Fibroblast of pulmonary artery (primary cell): ENCODE results near the gene RBL2.

Experiments
- DNase-seq: peaks from one replicate; pipeline ENCODE4 v3.0.0-alpha.2; 2010; ENCODE audit warnings: low read depth
- H3K4me3 ChIP-seq: replicated peaks from 2 replicates; pipeline ENCODE4 v1.5.1; 2011; ENCODE audit warnings: low read depth, mild to moderate bottlenecking, control low read depth, low read length, moderate library complexity
- TF ChIP-seq, protein P1 (sequence below): IDR thresholded peaks from 2 replicates; pipeline ENCODE4 v1.5.1; 2011; ENCODE audit warnings: mild to moderate bottlenecking, control low read depth, low read length, inconsistent platforms; ENCODE audit errors: missing control alignments

The RBL2 gene

GRCh38 chr16:53503270-53503923 lies 69.1 kb downstream of the RBL2 start:
- peak overlapping the region; percentile 68 for H3K4me3 ChIP-seq
- TF ChIP-seq, protein P1, sequence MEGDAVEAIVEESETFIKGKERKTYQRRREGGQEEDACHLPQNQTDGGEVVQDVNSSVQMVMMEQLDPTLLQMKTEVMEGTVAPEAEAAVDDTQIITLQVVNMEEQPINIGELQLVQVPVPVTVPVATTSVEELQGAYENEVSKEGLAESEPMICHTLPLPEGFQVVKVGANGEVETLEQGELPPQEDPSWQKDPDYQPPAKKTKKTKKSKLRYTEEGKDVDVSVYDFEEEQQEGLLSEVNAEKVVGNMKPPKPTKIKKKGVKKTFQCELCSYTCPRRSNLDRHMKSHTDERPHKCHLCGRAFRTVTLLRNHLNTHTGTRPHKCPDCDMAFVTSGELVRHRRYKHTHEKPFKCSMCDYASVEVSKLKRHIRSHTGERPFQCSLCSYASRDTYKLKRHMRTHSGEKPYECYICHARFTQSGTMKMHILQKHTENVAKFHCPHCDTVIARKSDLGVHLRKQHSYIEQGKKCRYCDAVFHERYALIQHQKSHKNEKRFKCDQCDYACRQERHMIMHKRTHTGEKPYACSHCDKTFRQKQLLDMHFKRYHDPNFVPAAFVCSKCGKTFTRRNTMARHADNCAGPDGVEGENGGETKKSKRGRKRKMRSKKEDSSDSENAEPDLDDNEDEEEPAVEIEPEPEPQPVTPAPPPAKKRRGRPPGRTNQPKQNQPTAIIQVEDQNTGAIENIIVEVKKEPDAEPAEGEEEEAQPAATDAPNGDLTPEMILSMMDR: no peak
- DNase-seq: peak; percentile 100

DNA sequence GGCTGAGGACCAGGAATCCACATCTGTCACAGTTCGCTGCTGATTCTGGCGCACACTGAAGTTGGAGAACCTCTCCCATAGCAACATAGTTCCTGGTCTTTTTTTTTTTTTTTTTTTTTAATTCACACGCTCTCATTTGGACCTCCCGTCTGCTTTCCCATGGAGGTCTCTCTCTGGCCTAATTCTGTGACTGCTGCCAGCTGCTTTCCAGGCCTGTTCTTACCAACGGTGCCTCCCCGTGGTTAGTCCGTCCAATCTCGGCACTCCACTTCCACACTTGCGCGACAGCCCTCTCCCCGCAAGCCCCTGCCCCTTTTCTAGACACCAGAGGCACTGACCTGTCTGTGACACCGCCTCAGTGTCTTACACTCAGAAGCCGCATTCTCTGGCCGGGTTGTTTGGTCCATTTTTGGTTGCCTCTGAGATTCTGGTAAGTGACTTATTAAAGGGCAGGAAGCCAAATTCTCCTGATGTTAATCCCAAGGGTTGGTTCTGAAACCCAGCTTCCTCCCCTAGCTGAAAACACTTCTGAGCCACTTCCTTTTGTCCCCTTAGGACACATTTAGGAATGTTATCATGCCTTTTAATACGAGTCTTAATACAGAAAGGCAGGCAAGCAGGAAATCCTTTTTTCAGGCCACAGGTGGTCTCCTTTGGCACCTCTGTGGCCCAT lies 69.9 kb downstream of the RBL2 start:
- TF ChIP-seq, protein P1: no peak
- peak; percentile 72 for DNase-seq
- peak overlapping the region; percentile 57 for H3K4me3 ChIP-seq

DNA sequence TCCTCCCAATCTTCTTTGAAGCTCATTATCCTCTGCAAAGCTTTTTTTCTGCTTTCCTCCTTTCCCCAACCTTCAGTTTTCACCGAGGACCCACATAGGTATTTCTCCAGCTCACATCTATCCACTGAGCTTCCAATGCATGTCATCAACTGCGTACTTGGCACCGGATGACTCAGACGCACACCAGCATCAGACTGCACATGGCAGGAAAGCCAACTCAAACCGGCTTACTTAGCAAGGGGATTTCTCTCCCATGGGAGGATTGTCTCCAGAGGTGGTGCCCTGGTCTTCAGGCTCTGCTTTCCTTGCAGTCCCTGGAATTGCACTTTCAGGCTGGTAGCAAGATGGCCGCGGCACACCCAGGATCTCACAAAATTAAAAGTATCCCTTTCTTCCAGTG lies 70.4 kb downstream of the RBL2 start:
- peak; percentile 79 for DNase-seq
- no peak overlapping the region for H3K4me3 ChIP-seq
- TF ChIP-seq, protein P1: no peak

GRCh38 chr16:53506254-53506653 lies 72.0 kb downstream of the RBL2 start:
- H3K4me3 ChIP-seq: no peak overlapping the region
- TF ChIP-seq, protein P1: no peak
- no peak for DNase-seq

DNA sequence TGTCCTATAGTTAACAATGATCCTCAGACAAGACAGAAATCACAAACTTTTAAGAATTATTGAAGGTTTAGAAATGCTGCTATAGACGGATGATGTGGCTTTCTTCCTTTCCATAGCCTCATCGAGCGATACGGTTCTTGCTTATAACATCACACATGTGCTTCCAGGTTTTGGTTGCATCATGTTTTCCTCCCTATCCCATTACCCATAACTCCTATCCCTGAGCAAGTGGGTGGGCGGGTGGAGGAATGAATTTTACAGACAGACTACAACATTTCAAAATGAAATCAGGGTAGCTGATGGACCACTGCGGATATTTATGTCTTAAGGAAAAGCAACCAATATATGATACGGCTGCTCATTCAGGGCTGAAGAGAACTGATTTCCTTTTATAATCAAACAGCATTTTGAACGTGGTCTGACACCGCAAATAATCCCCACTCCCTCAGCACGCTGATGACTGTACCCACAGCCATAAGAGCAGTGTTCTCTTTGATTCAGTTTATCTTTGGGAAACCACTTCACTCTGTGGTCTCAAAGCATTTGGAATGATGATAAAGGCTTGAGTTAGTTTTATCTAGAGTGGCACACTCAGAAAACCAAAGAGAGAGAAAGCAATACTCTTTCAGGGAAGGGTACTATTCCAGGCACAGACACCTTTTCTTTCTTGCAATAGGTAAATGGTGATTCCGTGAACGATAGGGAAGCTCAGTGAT lies 73.4 kb downstream of the RBL2 start:
- H3K4me3 ChIP-seq: no peak overlapping the region
- TF ChIP-seq, protein P1: no peak
- DNase-seq: no peak

GRCh38 chr16:53509906-53510703 lies 75.8 kb downstream of the RBL2 start:
- DNase-seq: peak; percentile 81
- H3K4me3 ChIP-seq: no peak overlapping the region
- TF ChIP-seq, protein P1: peak; percentile 95
